Measurements from ENCODE around the gene SURF1.
"Not testable (repeated sequence)": the region's sequence is repeated elsewhere in the genome, so short reads cannot be mapped to it uniquely, and the experiment has no call there.

The SURF1 gene

DNA sequence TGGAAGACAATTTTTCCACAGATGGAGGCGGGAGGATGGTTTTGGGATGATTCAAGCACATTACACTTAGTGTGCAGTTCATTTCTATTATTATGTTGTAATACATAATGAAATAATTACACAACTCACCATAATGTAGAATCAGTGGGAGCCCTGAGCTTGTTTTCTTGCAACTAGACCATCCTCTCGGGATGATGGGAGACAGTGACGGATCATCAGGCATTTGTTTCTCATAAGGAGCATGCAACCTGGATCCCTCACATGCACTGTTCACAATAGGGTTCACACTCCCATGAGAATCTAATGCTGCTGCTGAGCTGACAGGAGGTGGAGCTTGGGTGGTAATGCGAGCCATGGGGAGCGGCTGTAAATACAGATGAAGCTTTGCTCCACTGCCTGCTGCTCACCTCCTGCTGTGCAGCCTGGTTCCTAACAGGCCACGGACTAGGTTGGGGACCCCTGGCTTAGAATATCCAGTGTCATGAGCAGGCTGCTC lies 21.5 kb upstream of the SURF1 start:
- no peak overlapping the region for H3K4me3 ChIP-seq (ENCODE audit: control insufficient read depth, low read depth, low read length)
- no peak for DNase-seq (ENCODE audit: low read depth)
- no peak for TF ChIP-seq CTCF (IDR thresholded peaks at IDR 0.05; ENCODE audit: control insufficient read depth, insufficient read depth, low read depth, low read length, missing control alignments)

DNA sequence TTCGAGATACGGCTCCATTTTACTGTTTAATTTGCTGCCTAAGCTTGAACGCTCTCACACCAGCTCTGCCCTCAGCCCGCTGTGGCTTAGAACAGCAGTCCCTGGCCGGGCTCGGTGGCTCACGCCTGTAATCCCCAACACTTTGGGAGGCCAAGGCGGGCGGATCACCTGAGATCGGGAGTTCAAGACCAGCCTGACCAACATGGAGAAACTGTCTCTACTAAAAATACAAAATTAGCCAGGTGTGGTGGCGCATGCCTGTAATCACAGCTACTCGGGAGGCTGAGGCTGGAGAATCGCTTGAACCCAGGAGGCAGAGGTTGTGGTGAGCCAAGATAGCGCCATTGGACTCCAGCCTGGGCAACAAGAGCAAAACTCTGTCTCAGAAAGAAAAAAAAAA lies 21.0 kb upstream of the SURF1 start:
- H3K4me3 ChIP-seq (ENCODE audit: control insufficient read depth, low read depth, low read length) = not testable (repeated sequence)

GRCh38 chr9:133375724-133376654 lies 19.7 kb upstream of the SURF1 start, which contains the start of the genes STKLD1 and SURF4:
STKLD1 (plus strand) TSS chr9:133376366; CDS start chr9:133376474, 108 bp downstream.
SURF4 (minus strand) TSS chr9:133376060; CDS start chr9:133375969, 91 bp downstream.
- H3K4me3 ChIP-seq (ENCODE audit: control insufficient read depth, low read depth, low read length) = peak within 1 kb of the TSS; percentile 64
- TF ChIP-seq CTCF (IDR thresholded peaks at IDR 0.05; ENCODE audit: control insufficient read depth, insufficient read depth, low read depth, low read length, missing control alignments) = no peak
- peak; percentile 79 for DNase-seq (ENCODE audit: low read depth)

More for the DNA sequence above, 21.0 kb upstream of the SURF1 start:
- not testable (repeated sequence) for DNase-seq (ENCODE audit: low read depth)

DNA sequence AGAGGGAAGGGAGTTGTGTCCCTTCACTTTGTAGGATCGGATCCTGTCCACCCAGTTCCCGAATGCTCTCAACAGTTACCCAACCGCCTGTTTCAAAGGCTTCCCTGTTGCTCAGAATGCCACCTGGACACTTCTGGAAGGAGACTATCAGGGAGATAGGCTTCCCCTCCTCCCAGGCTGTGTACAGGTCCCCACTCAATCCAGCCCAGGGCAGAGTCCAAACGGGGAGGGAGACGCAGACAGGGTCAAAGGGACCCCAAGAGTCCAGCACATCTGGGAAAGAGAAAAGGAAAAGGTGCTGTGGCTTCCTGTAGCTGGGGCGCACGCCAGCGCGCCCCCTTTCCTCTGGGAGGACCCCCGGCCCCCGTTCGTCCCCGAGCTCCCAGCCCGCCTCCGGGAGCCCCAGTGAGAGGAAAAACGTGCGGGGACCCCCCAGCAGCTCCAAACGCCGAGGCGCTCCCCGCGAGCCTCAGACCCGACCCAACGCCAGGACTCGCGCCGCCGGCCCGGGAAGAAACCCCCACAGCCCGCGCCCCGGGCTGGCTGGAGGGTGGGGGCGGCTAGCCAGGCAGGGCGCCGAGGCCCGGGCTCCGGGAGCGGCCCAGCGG lies 18.9 kb upstream of the SURF1 start:
- H3K4me3 ChIP-seq (ENCODE audit: control insufficient read depth, low read depth, low read length) = peak overlapping the region; percentile 64
- no peak for TF ChIP-seq CTCF (IDR thresholded peaks at IDR 0.05; ENCODE audit: control insufficient read depth, insufficient read depth, low read depth, low read length, missing control alignments)
- no peak for DNase-seq (ENCODE audit: low read depth)

GRCh38 chr9:133374612-133375115 lies 18.4 kb upstream of the SURF1 start:
- peak overlapping the region; percentile 64 for H3K4me3 ChIP-seq (ENCODE audit: control insufficient read depth, low read depth, low read length)
- no peak for TF ChIP-seq CTCF (IDR thresholded peaks at IDR 0.05; ENCODE audit: control insufficient read depth, insufficient read depth, low read depth, low read length, missing control alignments)
- DNase-seq (ENCODE audit: low read depth) = peak; percentile 28

GRCh38 chr9:133372144-133372543 lies 15.9 kb upstream of the SURF1 start:
- TF ChIP-seq CTCF (IDR thresholded peaks at IDR 0.05; ENCODE audit: control insufficient read depth, insufficient read depth, low read depth, low read length, missing control alignments) = no peak
- no peak overlapping the region for H3K4me3 ChIP-seq (ENCODE audit: control insufficient read depth, low read depth, low read length)

More at GRCh38 chr9:133372144-133372543, 15.9 kb upstream of the SURF1 start:
- DNase-seq (ENCODE audit: low read depth) = no peak
